ENCODE measurements around the gene KCNMB2. TPM values are rescaled to one million over a fixed set of nuclear protein-coding genes. Genes with fewer than 3 reads are reported as not detected.

Gene KCNMB2
- total and polyA plus RNA-seq, 2 experiments from 2014 or later, result 2.4 TPM; not detected in 1

GRCh38 chr3:178676077-178676476 lies 139.8 kb downstream of the KCNMB2 start:
- Histone ChIP-seq H3K4me2 (no peak overlapping the region), H3K9me3 (ENCODE audit: low read depth) (no peaks in the 10 kb centered on the region), H3K36me3 (replicated peaks; ENCODE audit: insufficient read depth, low read depth) (no peaks in the 10 kb centered on the region), H3K9me2 (replicated peaks; ENCODE audit: insufficient read depth) (no peaks in the 10 kb centered on the region), H2AFZ (no peak overlapping the region), H3K27me3 (no peaks in the 10 kb centered on the region), H4K20me1 (ENCODE audit: insufficient read depth, poor library complexity, severe bottlenecking) (no peaks in the 10 kb centered on the region), H3K4me3 (no peak overlapping the region), H3K4me1 (ENCODE audit: insufficient read depth) (peaks cover 6% of the 10 kb centered on the region), H3K79me2 (no peaks in the 10 kb centered on the region), H3K27ac (no peak overlapping the region)
- TF ChIP-seq CTCF (IDR thresholded peaks at IDR 0.05; ENCODE audit: poor library complexity), result no peak
- TF ChIP-seq EZH2 (IDR thresholded peaks at IDR 0.05; ENCODE audit: borderline replicate concordance), result no peak
- TF ChIP-seq EZH2phosphoT487 (IDR thresholded peaks at IDR 0.05; ENCODE audit: low read depth, severe bottlenecking, unreplicated experiment), result no peak
- WGBS (ENCODE audit: low lambda C conversion rate, missing lambda C conversion rate), result 99% methylated on average over 4 of the region's 4 CpGs
- no peak for DNase-seq (ENCODE audit: low spot score)

GRCh38 chr3:178676942-178677790 lies 140.9 kb downstream of the KCNMB2 start:
- Histone ChIP-seq H3K36me3 (replicated peaks; ENCODE audit: insufficient read depth, low read depth) (no peaks in the 10 kb centered on the region), H3K79me2 (no peaks in the 10 kb centered on the region), H3K9me3 (ENCODE audit: low read depth) (no peaks in the 10 kb centered on the region), H4K20me1 (ENCODE audit: insufficient read depth, poor library complexity, severe bottlenecking) (no peaks in the 10 kb centered on the region), H3K4me3 (no peak overlapping the region), H3K4me2 (no peak overlapping the region), H3K4me1 (ENCODE audit: insufficient read depth) (no peaks in the 10 kb centered on the region), H3K9me2 (replicated peaks; ENCODE audit: insufficient read depth) (no peaks in the 10 kb centered on the region), H2AFZ (no peak overlapping the region), H3K27ac (no peak overlapping the region), H3K27me3 (no peaks in the 10 kb centered on the region)
- no peak for TF ChIP-seq EZH2phosphoT487 (IDR thresholded peaks at IDR 0.05; ENCODE audit: low read depth, severe bottlenecking, unreplicated experiment)
- no peak for TF ChIP-seq CTCF (IDR thresholded peaks at IDR 0.05; ENCODE audit: poor library complexity)
- TF ChIP-seq EZH2 (IDR thresholded peaks at IDR 0.05; ENCODE audit: borderline replicate concordance), result no peak
- 73% methylated on average over 9 of the region's 9 CpGs for WGBS (ENCODE audit: low lambda C conversion rate, missing lambda C conversion rate)
- DNase-seq (ENCODE audit: low spot score), result no peak

- H3K4me1 ChIP-seq (ENCODE audit: insufficient read depth), result no peaks in the 10 kb centered on the region
- H2AFZ ChIP-seq, result no peak overlapping the region
- no peaks in the 10 kb centered on the region for H4K20me1 ChIP-seq (ENCODE audit: insufficient read depth, poor library complexity, severe bottlenecking)
- H3K9me2 ChIP-seq (replicated peaks; ENCODE audit: insufficient read depth), result no peaks in the 10 kb centered on the region
- no peak overlapping the region for H3K4me2 ChIP-seq
- H3K27ac ChIP-seq, result no peak overlapping the region
- H3K79me2 ChIP-seq, result no peaks in the 10 kb centered on the region
- no peaks in the 10 kb centered on the region for H3K27me3 ChIP-seq
- H3K36me3 ChIP-seq (replicated peaks; ENCODE audit: insufficient read depth, low read depth), result no peaks in the 10 kb centered on the region
- TF ChIP-seq CTCF (IDR thresholded peaks at IDR 0.05; ENCODE audit: poor library complexity) (no peak), EZH2 (IDR thresholded peaks at IDR 0.05; ENCODE audit: borderline replicate concordance) (no peak), EZH2phosphoT487 (IDR thresholded peaks at IDR 0.05; ENCODE audit: low read depth, severe bottlenecking, unreplicated experiment) (no peak)
- H3K9me3 ChIP-seq (ENCODE audit: low read depth), result no peaks in the 10 kb centered on the region
- H3K4me3 ChIP-seq, result no peak overlapping the region
- no peak for DNase-seq (ENCODE audit: low spot score)
- 79% methylated on average over 2 of the region's 2 CpGs for WGBS (ENCODE audit: low lambda C conversion rate, missing lambda C conversion rate)
These were observed 141.7 kb downstream of the KCNMB2 start for GRCh38 chr3:178677961-178678360.

Data from hepatocyte (in vitro differentiated cells).